ENCODE measurements around the gene XRCC5.
"Not testable (repeated sequence)": the region's sequence is repeated elsewhere in the genome, so short reads cannot be mapped to it uniquely, and the experiment has no call there.

The XRCC5 gene

GRCh38 chr2:216075510-216076485, 33.4 kb upstream of the XRCC5 start:
- Histone ChIP-seq H3K4me3 (ENCODE audit: low read depth in 1 of 2, low read length in 2 of 2) (no peak overlapping the region), H3K27ac (ENCODE audit: low read length) (no peak overlapping the region), H3K9me3 (ENCODE audit: control insufficient read depth in 1 of 2, low read length in 2 of 2) (no peaks in the 10 kb centered on the region), H3K4me1 (ENCODE audit: control insufficient read depth in 1 of 2, insufficient read depth in 2 of 2, low read length in 2 of 2) (peaks cover 0 to 3% of the 10 kb centered on the region in 2 donors), H3K36me3 (ENCODE audit: control insufficient read depth in 1 of 2, insufficient read depth in 2 of 2, low read length in 2 of 2) (peaks cover 0 to 6% of the 10 kb centered on the region in 2 donors), H3K27me3 (ENCODE audit: low read depth, low read length) (no peaks in the 10 kb centered on the region)

GRCh38 chr2:216078776-216079175, 30.4 kb upstream of the XRCC5 start:
- H3K27ac ChIP-seq (ENCODE audit: low read length) = no peak overlapping the region
- H3K36me3 ChIP-seq (ENCODE audit: control insufficient read depth in 1 of 2, insufficient read depth in 2 of 2, low read length in 2 of 2) = peaks cover 0 to 6% of the 10 kb centered on the region in 2 donors
- H3K4me3 ChIP-seq (ENCODE audit: low read depth in 1 of 2, low read length in 2 of 2) = no peak overlapping the region
- H3K27me3 ChIP-seq (ENCODE audit: low read depth, low read length) = no peaks in the 10 kb centered on the region
- H3K4me1 ChIP-seq (ENCODE audit: control insufficient read depth in 1 of 2, insufficient read depth in 2 of 2, low read length in 2 of 2) = peaks cover 0 to 17% of the 10 kb centered on the region in 2 donors
- no peaks in the 10 kb centered on the region for H3K9me3 ChIP-seq (ENCODE audit: control insufficient read depth in 1 of 2, low read length in 2 of 2)

- not testable (repeated sequence) for H3K27me3 ChIP-seq (ENCODE audit: low read depth, low read length); H3K36me3 ChIP-seq (ENCODE audit: control insufficient read depth in 1 of 2, insufficient read depth in 2 of 2, low read length in 2 of 2); H3K27ac ChIP-seq (ENCODE audit: low read length); H3K9me3 ChIP-seq (ENCODE audit: control insufficient read depth in 1 of 2, low read length in 2 of 2); H3K4me3 ChIP-seq (ENCODE audit: low read depth in 1 of 2, low read length in 2 of 2)
- peaks cover 0 to 17% of the 10 kb centered on the region in 2 donors for H3K4me1 ChIP-seq (ENCODE audit: control insufficient read depth in 1 of 2, insufficient read depth in 2 of 2, low read length in 2 of 2)
Observed at GRCh38 chr2:216080048-216080447, 29.1 kb upstream of the XRCC5 start.

GRCh38 chr2:216081012-216081411, 28.1 kb upstream of the XRCC5 start:
- H3K9me3 ChIP-seq (ENCODE audit: control insufficient read depth in 1 of 2, low read length in 2 of 2) = no peaks in the 10 kb centered on the region

GRCh38 chr2:216081487-216082116, 27.5 kb upstream of the XRCC5 start, which contains the start of the genes PECR and TMEM169:
TSS of gene PECR (minus strand) at chr2:216081809. CDS start at chr2:216081741, 68 bp downstream.
TSS of gene TMEM169 (plus strand) at chr2:216081919. CDS start at chr2:216095964, 14,045 bp downstream.
- H3K27ac ChIP-seq (ENCODE audit: low read length) = no peak within 1 kb of the TSS

More at GRCh38 chr2:216081012-216081411, 28.1 kb upstream of the XRCC5 start:
- H3K4me3 ChIP-seq (ENCODE audit: low read depth in 1 of 2, low read length in 2 of 2) = peak overlapping the region; percentile 82 to 89
- no peaks in the 10 kb centered on the region for H3K27me3 ChIP-seq (ENCODE audit: low read depth, low read length)
- peaks cover 0 to 17% of the 10 kb centered on the region in 2 donors for H3K4me1 ChIP-seq (ENCODE audit: control insufficient read depth in 1 of 2, insufficient read depth in 2 of 2, low read length in 2 of 2)
- no peaks in the 10 kb centered on the region for H3K36me3 ChIP-seq (ENCODE audit: control insufficient read depth in 1 of 2, insufficient read depth in 2 of 2, low read length in 2 of 2)
- H3K27ac ChIP-seq (ENCODE audit: low read length) = no peak overlapping the region

GRCh38 chr2:216082117-216082711, 26.9 kb upstream of the XRCC5 start:
- Histone ChIP-seq H3K27ac (ENCODE audit: low read length) (no peak overlapping the region), H3K36me3 (ENCODE audit: control insufficient read depth in 1 of 2, insufficient read depth in 2 of 2, low read length in 2 of 2) (no peaks in the 10 kb centered on the region), H3K4me1 (ENCODE audit: control insufficient read depth in 1 of 2, insufficient read depth in 2 of 2, low read length in 2 of 2) (peaks cover 0 to 17% of the 10 kb centered on the region in 2 donors), H3K4me3 (ENCODE audit: low read depth in 1 of 2, low read length in 2 of 2) (peak overlapping the region; percentile 82 to 89), H3K27me3 (ENCODE audit: low read depth, low read length) (no peaks in the 10 kb centered on the region), H3K9me3 (ENCODE audit: control insufficient read depth in 1 of 2, low read length in 2 of 2) (no peaks in the 10 kb centered on the region)

More at GRCh38 chr2:216081487-216082116, 27.5 kb upstream of the XRCC5 start, which contains the start of the genes PECR and TMEM169:
- no peaks in the 10 kb centered on the region for H3K9me3 ChIP-seq (ENCODE audit: control insufficient read depth in 1 of 2, low read length in 2 of 2)
- H3K36me3 ChIP-seq (ENCODE audit: control insufficient read depth in 1 of 2, insufficient read depth in 2 of 2, low read length in 2 of 2) = no peaks in the 10 kb centered on the region
- H3K4me1 ChIP-seq (ENCODE audit: control insufficient read depth in 1 of 2, insufficient read depth in 2 of 2, low read length in 2 of 2) = peaks cover 0 to 17% of the 10 kb centered on the region in 2 donors
- peak within 1 kb of the TSS; percentile 82 to 89 for H3K4me3 ChIP-seq (ENCODE audit: low read depth in 1 of 2, low read length in 2 of 2)
- H3K27me3 ChIP-seq (ENCODE audit: low read depth, low read length) = no peaks in the 10 kb centered on the region

GRCh38 chr2:216082805-216083204, 26.3 kb upstream of the XRCC5 start:
- Histone ChIP-seq H3K9me3 (ENCODE audit: control insufficient read depth in 1 of 2, low read length in 2 of 2) (no peaks in the 10 kb centered on the region), H3K27ac (ENCODE audit: low read length) (no peak overlapping the region), H3K36me3 (ENCODE audit: control insufficient read depth in 1 of 2, insufficient read depth in 2 of 2, low read length in 2 of 2) (no peaks in the 10 kb centered on the region), H3K4me1 (ENCODE audit: control insufficient read depth in 1 of 2, insufficient read depth in 2 of 2, low read length in 2 of 2) (peaks cover 0 to 17% of the 10 kb centered on the region in 2 donors), H3K27me3 (ENCODE audit: low read depth, low read length) (no peaks in the 10 kb centered on the region), H3K4me3 (ENCODE audit: low read depth in 1 of 2, low read length in 2 of 2) (no peak overlapping the region)

GRCh38 chr2:216083464-216084281, 25.5 kb upstream of the XRCC5 start:
- Histone ChIP-seq H3K27me3 (ENCODE audit: low read depth, low read length) (no peaks in the 10 kb centered on the region), H3K4me3 (ENCODE audit: low read depth in 1 of 2, low read length in 2 of 2) (no peak overlapping the region), H3K9me3 (ENCODE audit: control insufficient read depth in 1 of 2, low read length in 2 of 2) (no peaks in the 10 kb centered on the region), H3K4me1 (ENCODE audit: control insufficient read depth in 1 of 2, insufficient read depth in 2 of 2, low read length in 2 of 2) (peaks cover 0 to 17% of the 10 kb centered on the region in 2 donors), H3K36me3 (ENCODE audit: control insufficient read depth in 1 of 2, insufficient read depth in 2 of 2, low read length in 2 of 2) (no peaks in the 10 kb centered on the region), H3K27ac (ENCODE audit: low read length) (no peak overlapping the region)

- H3K36me3 ChIP-seq (ENCODE audit: control insufficient read depth in 1 of 2, insufficient read depth in 2 of 2, low read length in 2 of 2) = no peaks in the 10 kb centered on the region
- H3K27ac ChIP-seq (ENCODE audit: low read length) = no peak overlapping the region
- H3K4me1 ChIP-seq (ENCODE audit: control insufficient read depth in 1 of 2, insufficient read depth in 2 of 2, low read length in 2 of 2) = peaks cover 0 to 17% of the 10 kb centered on the region in 2 donors
- no peaks in the 10 kb centered on the region for H3K9me3 ChIP-seq (ENCODE audit: control insufficient read depth in 1 of 2, low read length in 2 of 2)
- no peaks in the 10 kb centered on the region for H3K27me3 ChIP-seq (ENCODE audit: low read depth, low read length)
- H3K4me3 ChIP-seq (ENCODE audit: low read depth in 1 of 2, low read length in 2 of 2) = no peak overlapping the region
Observed at GRCh38 chr2:216084547-216084946, 24.6 kb upstream of the XRCC5 start.

GRCh38 chr2:216086207-216086893, 22.8 kb upstream of the XRCC5 start:
- Histone ChIP-seq H3K36me3 (ENCODE audit: control insufficient read depth in 1 of 2, insufficient read depth in 2 of 2, low read length in 2 of 2) (no peaks in the 10 kb centered on the region), H3K27me3 (ENCODE audit: low read depth, low read length) (no peaks in the 10 kb centered on the region), H3K4me1 (ENCODE audit: control insufficient read depth in 1 of 2, insufficient read depth in 2 of 2, low read length in 2 of 2) (peaks cover 0 to 8% of the 10 kb centered on the region in 2 donors), H3K27ac (ENCODE audit: low read length) (no peak overlapping the region), H3K9me3 (ENCODE audit: control insufficient read depth in 1 of 2, low read length in 2 of 2) (no peaks in the 10 kb centered on the region), H3K4me3 (ENCODE audit: low read depth in 1 of 2, low read length in 2 of 2) (no peak overlapping the region)

All from muscle layer of duodenum (tissue), 2 donors.